NCI-H774 (cell line): Measurements from ENCODE around the gene IDUA.

Experiments used
- DNase-seq: peaks from one replicate; lab custom pipeline; 2025; lab: John Stamatoyannopoulos, UW

IDUA gene

DNA sequence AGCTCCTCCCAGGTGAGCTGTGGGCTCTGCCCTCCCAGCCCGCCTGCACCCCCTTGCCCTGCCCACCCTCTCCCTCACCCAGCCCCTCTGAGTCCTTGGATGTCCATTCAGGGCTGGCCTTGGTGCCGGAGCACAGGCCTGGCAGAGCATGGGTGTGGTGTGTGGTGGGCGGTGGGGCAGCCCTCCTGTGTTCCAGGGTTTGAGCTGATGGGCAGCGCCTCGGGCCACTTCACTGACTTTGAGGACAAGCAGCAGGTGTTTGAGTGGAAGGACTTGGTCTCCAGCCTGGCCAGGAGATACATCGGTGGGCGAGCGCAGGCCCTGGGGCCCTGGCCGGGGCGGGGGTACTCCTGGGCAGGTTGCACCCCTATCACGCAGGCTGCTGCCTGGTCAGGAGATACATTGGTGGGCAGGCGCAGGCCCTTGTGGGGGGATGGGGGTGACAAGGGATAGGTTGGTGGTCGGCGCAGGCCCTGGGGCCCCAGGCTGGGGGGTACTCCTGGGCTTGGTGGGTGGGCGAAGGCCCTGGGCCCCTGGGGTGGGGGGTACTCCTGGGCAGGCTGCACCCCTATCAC, 13.9 kb downstream of the IDUA start:
- DNase-seq, result no peak

DNA sequence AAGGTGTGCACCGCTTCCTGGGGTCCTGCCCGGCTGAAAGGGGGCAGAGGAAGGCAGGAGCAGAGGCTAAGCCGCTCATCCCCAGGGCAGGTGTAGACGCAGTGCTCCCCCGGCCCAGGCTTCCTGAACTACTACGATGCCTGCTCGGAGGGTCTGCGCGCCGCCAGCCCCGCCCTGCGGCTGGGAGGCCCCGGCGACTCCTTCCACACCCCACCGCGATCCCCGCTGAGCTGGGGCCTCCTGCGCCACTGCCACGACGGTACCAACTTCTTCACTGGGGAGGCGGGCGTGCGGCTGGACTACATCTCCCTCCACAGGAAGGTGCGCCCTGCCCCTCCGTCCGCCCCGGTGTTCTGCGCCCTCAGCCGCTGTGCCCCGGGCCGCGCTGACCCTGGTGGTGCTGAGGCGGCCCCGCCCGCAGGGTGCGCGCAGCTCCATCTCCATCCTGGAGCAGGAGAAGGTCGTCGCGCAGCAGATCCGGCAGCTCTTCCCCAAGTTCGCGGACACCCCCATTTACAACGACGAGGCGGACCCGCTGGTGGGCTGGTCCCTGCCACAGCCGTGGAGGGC, 14.8 kb downstream of the IDUA start:
- DNase-seq, result no peak

DNA sequence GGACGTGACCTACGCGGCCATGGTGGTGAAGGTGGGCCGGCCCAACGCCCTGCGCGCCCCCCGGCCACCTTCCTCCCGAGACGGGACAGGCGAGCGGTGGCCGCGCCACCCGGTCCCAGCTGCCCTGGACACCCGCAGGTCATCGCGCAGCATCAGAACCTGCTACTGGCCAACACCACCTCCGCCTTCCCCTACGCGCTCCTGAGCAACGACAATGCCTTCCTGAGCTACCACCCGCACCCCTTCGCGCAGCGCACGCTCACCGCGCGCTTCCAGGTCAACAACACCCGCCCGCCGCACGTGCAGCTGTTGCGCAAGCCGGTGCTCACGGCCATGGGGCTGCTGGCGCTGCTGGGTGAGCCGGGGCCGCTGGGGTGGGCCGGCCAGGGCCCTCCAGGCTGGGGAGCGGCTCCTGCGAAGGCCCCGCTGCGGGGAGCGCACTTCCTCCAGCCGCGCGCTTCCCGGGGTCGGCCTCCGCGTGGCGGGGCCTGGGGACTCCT, 15.3 kb downstream of the IDUA start:
- DNase-seq, result no peak

DNA sequence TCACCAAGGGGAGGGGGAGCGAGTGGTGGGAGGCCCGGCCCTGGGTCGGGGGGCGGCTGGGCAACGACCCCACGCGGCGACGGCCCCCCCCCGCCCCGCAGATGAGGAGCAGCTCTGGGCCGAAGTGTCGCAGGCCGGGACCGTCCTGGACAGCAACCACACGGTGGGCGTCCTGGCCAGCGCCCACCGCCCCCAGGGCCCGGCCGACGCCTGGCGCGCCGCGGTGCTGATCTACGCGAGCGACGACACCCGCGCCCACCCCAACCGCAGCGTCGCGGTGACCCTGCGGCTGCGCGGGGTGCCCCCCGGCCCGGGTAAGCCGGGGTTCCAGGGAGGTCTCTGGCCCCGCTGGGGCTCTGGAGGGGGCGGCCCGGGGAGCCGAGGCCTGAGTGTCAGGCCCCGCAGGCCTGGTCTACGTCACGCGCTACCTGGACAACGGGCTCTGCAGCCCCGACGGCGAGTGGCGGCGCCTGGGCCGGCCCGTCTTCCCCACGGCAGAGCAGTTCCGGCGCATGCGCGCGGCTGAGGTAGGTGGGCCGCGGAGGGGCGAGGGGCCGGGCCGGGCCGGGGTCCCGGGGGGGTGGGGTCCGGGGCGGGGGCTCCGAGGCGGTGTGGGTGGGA, 15.9 kb downstream of the IDUA start:
- no peak for DNase-seq

DNA sequence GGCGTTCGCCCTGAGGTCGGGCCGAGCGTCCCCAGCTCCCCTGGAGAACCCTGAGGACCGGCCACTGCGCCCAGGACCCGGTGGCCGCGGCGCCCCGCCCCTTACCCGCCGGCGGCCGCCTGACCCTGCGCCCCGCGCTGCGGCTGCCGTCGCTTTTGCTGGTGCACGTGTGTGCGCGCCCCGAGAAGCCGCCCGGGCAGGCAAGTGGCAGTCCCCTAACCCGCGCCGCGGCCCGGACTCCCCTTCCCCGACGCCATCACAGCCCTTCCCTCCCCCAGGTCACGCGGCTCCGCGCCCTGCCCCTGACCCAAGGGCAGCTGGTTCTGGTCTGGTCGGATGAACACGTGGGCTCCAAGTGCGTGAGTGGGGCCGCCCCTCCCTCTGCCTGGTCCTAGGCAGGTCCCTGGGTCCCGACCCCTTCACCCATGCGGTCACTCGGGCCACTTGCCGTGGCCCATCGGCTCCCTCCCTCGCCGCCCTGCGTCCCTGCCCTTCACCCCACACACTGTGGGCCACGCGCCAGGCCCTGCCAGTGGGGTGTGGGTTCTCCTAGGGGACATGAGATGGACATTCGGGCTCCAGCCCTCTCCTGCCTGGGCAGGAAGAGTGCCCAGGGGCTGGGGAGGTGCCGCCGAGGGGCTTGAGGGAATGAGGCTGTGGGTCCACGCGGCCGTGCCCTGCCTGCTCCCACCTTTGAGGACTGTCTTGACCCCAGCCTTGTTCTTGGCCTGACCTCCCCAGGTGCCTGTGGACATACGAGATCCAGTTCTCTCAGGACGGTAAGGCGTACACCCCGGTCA, 16.6 kb downstream of the IDUA start:
- no peak for DNase-seq

DNA sequence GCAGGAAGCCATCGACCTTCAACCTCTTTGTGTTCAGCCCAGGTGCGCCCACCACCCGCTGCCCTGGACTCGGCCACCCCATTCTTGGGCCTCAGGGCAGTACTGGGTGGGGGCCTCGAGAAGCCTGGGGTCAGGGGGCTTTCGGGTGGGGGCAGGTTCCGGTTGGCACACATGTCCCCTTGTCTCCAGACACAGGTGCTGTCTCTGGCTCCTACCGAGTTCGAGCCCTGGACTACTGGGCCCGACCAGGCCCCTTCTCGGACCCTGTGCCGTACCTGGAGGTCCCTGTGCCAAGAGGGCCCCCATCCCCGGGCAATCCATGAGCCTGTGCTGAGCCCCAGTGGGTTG, 17.2 kb downstream of the IDUA start:
- no peak for DNase-seq

DNA sequence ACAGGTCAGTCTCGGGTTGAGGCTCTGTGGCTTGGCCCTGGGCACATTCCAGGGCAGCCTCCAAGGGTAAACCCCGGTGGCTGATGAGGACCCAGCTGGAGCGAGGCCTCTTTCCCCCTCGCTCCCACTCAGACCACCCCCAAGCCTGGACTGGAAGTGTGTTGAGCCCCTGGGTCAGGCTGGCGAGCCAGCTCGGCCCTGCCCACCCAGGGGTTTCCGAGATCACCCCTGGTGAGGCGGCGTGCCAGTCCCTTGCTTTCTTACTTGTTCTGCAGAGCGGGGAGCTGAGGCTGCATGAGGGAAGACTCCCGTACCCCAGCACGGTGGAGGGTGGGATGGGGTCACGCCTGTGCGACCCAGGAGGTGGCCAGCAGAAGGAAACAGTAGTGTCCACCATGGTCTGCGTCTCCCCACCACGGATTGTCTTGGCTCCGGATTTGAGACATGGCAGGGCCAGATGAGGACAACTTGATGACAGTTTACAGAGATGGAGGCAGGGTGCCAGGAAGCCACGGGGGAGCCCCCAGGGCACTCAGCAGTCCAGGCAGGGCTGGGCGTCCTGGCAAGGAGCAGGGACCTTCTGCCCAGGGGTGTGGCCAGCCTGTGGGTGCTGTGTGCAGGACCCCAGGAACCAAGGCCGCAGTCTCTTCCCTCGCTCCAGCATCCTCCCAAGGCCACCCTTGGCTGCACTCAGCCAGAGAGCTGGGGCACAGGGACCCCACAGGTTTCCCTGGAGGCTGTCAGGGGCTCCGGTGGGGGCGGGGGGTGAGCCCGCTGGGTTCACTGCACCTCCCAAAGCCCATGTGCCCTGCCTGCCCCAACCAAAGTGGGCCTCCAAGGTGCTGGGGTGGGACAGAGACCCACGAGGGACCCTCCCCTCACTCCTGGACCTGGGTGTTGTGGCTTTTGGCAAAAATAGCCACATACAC, 18.0 kb downstream of the IDUA start:
- DNase-seq, result no peak

DNA sequence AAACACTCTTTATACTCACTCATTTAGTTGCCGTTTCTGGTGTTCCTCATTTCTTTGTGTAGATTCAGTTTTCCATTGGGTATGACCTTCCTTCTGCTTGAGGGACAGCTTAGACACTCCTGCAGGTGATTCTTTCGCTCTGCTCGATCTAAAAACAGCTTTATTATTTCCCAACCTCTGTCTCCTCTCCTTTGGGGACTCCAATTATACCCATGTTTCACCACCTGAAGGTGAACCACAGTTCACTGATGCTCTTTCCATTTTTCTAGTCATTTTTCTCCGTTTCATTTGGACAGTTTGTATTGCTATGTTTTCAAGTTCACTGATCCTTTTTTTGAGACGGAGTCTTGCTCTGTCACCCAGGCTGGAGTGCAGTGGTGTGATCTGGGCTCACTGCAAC, 20.0 kb downstream of the IDUA start:
- no peak for DNase-seq

DNA sequence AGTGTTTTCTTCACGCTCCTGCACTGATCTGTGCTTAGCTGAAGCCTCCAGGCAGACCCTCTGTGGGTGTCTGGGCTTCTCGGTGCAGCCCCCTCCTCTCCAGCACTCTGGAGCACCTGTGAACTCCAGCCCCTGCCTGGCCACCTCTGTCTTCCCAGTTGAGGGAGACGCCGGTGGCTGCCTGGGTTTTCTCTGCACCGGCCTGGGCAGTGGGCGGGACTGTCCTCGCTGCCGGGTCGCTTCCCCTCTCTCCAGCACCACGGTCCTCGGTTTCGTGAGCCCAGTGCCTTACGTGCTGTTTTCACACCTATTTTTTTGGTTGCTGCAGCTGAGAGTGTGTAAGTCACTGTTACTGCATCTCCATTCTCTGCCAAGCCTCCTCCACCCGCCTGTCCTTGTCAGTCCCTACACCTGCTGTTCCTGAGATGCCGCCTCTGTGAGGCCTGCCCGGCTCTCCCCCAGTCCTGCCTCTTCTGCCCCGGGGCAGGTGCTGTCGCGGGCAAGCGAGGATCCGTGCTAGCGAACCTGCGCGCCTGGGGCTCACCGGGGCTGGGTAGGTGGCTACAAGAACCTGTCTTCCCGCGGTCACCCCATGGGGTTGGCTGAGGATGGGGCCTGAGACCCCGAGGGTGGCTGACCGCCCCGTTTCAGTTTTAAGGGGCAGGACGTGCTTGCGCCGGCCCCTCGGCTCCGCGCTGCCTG, 22.1 kb downstream of the IDUA start:
- DNase-seq, result no peak

DNA sequence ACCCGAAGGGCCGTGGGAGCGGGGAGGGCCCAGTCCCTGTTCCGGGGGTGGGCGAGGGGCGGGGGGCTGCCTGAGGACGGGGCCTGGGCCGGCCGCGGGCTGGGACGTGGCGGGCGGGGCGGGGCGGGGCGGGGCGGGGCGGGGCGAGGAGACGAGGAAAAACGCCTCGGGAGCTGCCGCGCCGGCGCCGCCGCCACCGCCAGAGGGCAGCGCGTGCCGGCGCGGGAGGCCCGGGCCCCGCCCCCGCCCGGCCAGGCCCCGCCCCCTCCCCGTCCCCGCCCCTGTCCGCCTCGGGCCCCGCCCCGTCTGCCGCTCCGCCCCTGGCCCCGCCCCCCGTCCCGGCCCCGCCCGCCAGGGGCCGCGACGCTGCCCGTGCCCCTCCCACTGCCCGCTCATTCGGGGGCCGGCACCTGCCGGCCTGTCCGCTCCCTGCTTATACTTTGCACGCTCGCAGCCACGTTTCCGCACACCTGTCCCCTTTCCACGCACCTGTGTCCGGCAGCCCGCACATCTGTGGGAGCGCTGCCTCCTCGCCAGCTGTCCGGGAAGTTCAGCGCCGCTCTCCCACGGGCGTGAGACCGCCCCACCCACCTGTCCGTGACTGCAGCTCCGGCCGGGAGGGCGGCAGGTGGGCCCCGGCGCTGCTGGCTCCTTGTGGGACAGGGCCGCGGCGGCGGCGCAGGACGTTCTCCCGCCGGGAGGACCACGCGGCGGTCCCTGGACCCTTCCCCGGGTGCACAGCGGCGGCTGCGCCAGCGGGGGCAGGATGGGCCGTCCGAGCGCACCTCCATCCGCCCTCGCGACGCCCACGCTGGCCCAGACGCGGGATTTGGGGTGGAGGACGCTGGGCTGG, 22.9 kb downstream of the IDUA start:
- DNase-seq, result peak; percentile 53

DNA sequence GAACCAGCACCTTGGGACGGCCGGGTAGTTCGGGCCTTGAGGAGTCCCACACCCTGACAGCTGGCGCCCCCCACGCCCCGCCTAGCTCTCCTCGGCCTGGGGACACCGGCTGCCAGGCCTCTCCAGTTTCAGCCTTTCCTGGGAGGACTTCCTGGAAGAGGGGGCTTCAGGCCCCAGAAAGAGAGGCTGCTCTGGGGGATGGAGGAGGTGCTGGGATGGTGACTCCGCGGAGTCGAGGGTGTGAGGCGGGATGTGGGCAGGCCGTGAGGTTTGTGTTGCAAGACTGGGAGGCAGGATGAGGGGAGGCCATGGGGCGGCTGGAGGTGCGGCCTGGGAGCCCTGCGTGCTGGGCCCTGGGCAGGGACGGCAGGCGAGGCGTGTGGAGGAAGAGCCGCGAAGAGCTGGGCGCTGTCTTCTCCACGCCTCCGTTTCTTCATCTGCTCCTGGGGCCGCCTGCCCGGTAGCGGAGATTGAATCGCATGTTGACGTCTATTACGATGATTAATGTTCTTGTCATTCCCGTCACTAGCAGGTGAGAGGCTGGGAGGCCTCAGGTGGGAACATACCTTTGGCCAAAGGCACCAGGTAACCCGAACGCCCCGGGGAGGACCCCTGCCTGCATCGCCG, 23.7 kb downstream of the IDUA start:
- DNase-seq, result no peak

DNA sequence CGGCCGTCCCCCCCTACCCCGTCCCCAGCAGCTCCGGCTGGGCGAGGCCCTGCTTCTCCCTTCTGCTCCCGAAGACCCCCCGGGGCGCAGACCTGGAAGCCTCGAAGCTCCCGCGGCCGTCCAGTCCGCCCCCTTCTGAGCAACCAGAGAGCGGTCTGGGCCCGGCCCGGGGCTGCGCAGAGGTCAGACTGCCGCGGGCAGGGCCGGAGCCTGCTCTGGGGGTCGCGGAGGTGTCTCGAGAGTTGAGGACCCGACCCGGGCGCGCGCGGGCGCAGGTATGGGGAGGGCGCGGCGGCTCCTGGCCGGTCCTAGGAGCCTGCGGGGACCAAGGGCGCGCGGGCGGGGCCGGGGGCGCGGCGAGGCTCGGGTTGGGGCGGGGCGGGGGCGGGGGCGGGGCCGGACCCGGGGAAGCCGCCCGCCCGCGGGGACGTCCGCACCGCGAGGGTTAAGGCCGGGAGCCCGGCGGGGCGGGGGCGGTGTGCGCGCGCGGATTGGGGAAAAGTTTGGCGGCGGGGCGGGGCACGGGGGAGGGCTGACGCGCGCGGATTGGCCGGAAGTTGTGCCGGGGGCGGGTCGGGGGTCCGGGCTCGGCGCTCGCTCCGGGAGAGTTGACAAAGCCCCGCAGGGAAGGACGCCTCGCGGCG, 24.3 kb downstream of the IDUA start, which contains the start of gene FGFRL1:
Gene FGFRL1, plus strand, starts transcription at position 605 of the 644 bp plus-strand sequence. CDS start 860 bp downstream, outside the sequence.
- peak; percentile 36 for DNase-seq

DNA sequence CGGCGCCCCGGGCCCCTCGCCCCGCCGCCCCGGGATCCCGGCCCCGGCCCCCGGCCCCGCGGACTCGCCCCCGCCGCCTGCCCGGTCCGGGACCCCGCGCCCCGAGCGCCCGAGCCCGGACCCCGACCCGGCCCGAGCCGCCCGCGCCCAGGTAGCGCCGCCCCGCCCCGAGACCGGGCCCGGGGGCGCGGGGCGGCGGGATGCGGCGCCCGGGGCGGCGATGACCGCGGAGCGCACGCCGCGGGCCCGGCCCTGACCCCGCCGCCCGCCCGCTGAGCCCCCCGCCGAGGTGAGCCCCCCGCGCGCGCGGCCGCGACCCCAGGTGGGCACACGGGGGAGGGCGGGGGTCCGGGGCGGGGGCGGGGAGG, 24.8 kb downstream of the IDUA start:
- no peak for DNase-seq

DNA sequence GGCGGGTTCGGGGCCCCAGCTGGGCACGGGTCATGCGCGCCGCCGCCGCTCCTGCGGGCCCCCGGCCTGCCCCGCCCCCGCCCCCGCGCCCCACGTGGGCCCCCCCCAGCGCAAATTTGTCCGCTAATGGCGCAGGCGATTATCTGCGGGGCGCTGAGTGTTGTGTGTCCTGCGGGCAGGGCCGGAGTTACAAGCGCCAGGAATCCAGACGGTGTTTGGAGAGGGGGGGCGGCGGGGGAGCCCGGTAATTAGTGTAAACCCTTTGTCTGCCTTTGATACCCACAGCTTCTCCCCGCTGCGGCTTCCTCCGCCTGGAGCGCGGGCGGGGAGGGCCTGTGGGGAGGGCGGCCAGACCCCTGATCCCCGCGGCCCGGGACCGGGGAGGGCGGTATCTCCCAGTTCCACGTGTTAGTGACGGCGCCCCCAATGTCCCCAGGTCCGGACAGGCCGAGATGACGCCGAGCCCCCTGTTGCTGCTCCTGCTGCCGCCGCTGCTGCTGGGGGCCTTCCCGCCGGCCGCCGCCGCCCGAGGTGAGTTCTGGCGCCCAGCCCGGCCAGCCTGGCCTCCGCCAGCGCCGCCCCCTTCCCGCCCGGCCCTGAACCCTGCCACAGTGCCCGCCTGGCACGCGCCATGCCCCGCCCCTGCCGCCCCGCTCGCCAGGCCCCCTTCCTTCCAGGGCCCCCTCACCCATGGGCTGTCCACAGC, 25.3 kb downstream of the IDUA start:
- no peak for DNase-seq

DNA sequence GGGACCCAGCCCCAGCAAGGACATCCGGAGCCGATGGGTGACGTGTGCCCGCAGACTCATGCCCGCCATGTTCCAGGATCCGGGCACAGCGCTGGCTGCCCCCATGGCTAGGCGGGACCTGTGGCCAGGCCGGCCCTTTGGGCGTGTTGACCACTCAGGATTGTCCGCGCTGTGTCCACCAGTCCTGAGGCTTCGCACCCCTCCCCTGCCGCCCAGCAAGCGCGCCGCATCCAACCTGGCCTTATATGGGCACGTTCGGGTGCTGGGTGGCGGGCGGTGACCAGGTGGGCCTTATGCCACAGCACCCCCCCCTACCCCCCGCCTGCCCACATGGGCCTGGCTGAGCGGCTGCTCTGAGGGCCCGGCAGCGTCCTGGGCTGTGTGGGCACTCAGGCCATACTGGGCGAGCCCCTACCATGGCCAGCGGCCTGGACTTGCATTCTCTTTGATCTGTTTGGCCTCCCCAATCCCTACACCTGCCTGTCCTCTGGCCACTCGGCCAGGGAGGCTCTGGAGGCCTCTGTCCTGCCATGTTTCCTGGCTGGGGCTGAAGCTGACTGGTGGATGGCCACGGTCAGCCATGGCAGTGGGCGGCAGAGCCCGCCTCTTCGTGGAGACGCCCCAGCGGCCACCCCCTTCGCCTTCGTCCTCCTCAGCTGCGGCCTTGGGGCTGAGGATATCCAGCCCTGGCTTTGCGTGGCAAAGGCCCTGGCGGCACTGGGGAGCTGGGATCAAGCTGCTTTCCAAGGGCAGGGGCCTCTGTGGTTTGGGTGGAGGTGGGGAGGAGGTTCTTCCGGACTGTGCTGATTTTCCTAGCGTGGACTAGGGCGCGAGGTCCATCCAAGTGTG, 26.6 kb downstream of the IDUA start:
- DNase-seq, result no peak

DNA sequence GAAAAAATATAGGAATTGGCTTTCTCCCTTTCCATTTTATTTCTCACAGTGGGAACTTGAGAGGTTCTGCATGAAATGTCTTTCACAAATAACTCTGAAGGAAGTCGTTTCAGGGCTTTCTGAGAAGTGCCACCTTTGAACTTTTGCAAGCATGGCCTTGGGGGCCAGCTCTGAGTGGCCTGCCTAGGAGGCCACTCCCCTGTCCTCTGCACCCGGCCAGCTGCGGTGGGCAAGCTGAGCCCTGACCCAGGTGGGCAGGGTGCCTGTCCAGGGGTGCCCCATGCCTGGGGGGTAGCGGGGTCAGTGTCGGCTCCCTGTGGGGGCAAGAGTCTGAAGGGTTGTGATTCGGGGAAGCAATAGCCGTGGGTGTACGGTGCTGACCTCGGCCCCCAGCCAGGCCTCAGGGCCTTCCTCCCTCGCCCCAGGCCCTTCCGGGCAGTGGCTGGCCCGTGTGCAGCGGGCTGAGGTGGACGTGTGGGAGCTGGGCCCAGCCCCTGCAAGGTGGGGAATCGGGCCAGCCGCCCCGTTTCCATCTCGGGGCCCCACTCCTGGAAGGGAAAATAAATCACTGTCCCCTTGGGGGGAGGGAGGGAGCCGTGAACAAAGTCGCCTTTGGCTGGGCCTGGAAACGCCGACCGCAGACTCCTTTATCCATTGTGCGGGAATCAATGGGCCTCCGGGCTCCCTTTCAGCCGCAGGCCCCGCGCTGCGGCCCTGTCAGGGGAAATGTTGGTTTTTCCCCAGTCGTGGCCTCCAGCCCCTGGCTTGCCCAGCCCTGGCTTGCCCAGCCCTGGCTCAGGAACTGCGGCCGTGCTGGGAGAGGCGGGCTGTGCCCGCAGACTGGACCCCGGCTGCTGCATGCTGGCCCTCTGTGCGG, 27.7 kb downstream of the IDUA start:
- no peak for DNase-seq

DNA sequence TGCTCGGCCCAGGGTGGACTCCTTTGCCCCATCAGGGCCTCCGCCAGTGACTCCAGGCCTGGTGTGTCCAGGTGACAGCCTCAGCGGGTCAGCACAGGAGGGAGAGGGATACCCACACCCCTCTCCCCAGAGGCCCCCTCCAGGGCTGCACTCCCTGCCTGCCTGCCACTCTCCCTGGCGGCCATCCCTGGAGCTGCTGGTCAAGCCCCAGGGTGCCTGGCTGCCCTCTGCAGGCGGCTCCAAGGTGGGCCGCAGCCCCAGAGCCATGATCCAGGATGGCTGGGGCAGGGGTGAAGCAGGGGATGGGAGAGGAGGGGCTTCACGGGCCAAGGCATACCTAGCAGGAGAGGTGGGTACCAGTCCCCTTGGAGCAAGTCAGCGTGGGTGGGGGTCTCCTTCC, 28.3 kb downstream of the IDUA start:
- DNase-seq, result no peak
